ENCODE results near the gene SLC5A4. TPM values are rescaled to one million over a fixed set of nuclear protein-coding genes. Genes with fewer than 3 reads are reported as not detected.
"Not testable (repeated sequence)": the region's sequence is repeated elsewhere in the genome, so short reads cannot be mapped to it uniquely, and the experiment has no call there.

SLC5A4 gene
- total RNA-seq (2012; rRNA removed) = 0.25 TPM in 1 of 2 replicates, not detected in the other

DNA sequence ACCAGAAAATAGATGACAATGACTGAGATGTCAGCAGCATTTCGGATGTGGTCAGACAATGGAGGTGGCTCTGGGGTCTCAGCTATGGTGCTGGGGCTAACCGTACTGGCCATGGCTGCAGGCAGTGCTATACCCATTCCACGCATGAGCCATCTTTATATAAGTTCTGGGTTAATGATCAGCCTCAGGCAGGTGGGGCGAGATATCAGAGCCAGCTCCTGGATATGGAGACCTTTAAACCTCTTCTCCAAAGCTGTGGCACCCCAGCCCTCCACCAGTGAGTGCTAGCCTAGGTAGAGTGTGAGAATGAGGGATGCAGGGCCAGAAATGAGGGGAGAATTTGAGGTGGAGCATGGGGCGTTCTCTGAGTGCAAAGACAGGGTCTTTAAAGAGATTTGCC is at the start of gene SLC5A4:
TSS of gene SLC5A4 (minus strand) at position 131 of the 400 bp plus-strand sequence. CDS start at position 113, 18 bp downstream.
- H3K9me3 ChIP-seq (replicated peaks; ENCODE audit: low read length) = no peaks in the 10 kb centered on the region
- no peaks in the 10 kb centered on the region for H3K27me3 ChIP-seq (ENCODE audit: control insufficient read depth, insufficient read depth, low read length)
- H3K36me3 ChIP-seq (ENCODE audit: insufficient read depth, low read length) = no peaks in the 10 kb centered on the region
- H3K4me1 ChIP-seq (ENCODE audit: control insufficient read depth, insufficient read depth, low read length) = no peaks in the 10 kb centered on the region
- H3K4me3 ChIP-seq (ENCODE audit: low read length) = no peak within 1 kb of the TSS
- H3K9ac ChIP-seq (ENCODE audit: low read depth, low read length) = no peak within 1 kb of the TSS
- H3K4me2 ChIP-seq (ENCODE audit: low read length) = no peak within 1 kb of the TSS

DNA sequence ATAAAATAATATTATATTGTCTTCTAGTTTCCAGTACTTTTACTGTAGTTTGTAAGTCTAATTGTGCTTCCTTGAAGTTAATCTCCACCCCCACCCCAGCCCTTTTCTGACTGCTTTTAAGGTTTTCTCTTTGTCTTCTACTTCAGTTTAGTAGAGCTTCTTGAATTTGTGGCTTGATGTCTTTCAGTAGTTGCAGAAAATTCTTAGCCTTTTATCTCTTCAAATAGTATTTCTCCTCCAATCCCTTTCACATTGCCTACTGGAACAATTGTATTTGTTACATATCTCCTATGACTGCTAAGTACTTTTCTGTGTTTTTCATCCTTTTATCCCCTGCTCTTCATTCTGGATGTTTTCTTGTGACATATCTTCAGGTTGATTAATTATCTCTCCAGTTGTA is 38.8 kb upstream of the SLC5A4 start:
- not testable (repeated sequence) for H3K9ac ChIP-seq (ENCODE audit: low read depth, low read length); H3K4me3 ChIP-seq (ENCODE audit: low read length); H3K36me3 ChIP-seq (ENCODE audit: insufficient read depth, low read length); H3K4me2 ChIP-seq (ENCODE audit: low read length); H3K9me3 ChIP-seq (replicated peaks; ENCODE audit: low read length); H3K27me3 ChIP-seq (ENCODE audit: control insufficient read depth, insufficient read depth, low read length); H3K4me1 ChIP-seq (ENCODE audit: control insufficient read depth, insufficient read depth, low read length)

DNA sequence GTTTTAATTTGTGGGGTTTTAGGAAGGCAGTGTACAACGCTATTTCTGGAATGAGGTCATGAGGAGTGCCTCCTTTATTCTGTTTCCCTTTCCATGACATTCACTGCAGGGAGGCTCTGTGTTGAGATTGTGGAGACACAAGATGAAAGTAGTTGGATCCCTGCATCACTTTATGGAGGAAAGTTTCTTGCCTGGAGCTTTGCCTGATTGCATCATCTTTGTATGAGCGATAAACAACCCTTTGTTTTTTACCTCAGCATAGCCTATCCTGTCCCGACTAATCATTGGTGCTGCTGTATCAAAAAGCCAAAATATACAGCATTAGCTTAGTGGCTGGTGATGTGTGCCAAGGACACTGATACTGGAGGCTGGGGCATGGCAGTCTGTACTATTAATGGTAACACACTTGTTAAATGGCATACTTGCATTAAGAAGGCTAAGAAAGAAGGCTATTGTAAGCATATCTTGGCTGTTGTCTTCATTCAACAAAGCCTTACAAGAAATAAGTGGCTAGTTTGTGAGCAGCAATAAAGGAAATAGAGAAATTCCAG is 31.2 kb upstream of the SLC5A4 start:
- Histone ChIP-seq H3K9me3 (replicated peaks; ENCODE audit: low read length) (no peaks in the 10 kb centered on the region), H3K4me3 (ENCODE audit: low read length) (no peak overlapping the region), H3K4me2 (ENCODE audit: low read length) (no peak overlapping the region), H3K27me3 (ENCODE audit: control insufficient read depth, insufficient read depth, low read length) (peaks cover 4% of the 10 kb centered on the region), H3K9ac (ENCODE audit: low read depth, low read length) (no peak overlapping the region), H3K36me3 (ENCODE audit: insufficient read depth, low read length) (no peaks in the 10 kb centered on the region), H3K4me1 (ENCODE audit: control insufficient read depth, insufficient read depth, low read length) (no peaks in the 10 kb centered on the region)

DNA sequence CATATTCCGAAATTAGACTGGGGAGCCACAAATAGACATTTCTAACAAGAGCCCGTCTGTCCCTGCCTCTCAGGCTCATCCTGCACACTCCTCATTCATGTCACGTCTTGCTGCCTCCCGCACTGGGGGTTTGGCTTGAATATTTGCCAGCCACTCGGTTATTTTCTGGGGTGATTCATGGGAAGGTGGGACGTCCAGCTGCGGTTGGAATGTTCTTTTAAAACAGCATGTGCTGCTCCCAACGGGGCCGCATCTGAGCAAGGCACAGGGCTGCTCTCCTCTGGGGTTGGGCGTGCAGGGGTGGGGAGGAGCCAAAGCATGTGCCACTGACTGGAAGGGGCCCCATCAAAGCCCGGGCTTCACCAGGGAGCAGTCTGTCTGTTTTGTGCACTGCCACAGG is 25.9 kb upstream of the SLC5A4 start:
- Histone ChIP-seq H3K9me3 (replicated peaks; ENCODE audit: low read length) (no peaks in the 10 kb centered on the region), H3K27me3 (ENCODE audit: control insufficient read depth, insufficient read depth, low read length) (peaks cover 11% of the 10 kb centered on the region), H3K9ac (ENCODE audit: low read depth, low read length) (no peak overlapping the region), H3K4me2 (ENCODE audit: low read length) (no peak overlapping the region), H3K36me3 (ENCODE audit: insufficient read depth, low read length) (no peaks in the 10 kb centered on the region), H3K4me3 (ENCODE audit: low read length) (no peak overlapping the region), H3K4me1 (ENCODE audit: control insufficient read depth, insufficient read depth, low read length) (no peaks in the 10 kb centered on the region)

DNA sequence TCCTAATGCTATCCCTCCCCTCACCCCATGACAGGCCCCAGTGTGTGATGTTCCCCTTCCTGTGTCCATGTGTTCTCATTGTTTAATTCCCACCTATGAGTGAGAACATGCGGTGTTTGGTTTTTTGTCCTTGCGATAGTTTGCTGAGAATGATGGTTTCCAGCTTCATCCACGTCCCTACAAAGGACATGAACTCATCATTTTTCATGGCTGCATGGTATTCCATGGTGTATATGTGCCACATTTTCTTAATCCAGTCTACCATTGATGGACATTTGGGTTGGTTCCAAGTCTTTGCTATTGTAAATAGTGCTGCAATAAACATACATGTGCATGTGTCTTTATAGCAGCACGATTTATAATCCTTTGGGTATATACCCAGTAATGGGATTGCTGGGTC is 20.2 kb upstream of the SLC5A4 start:
- H3K4me2 ChIP-seq (ENCODE audit: low read length); H3K36me3 ChIP-seq (ENCODE audit: insufficient read depth, low read length); H3K4me1 ChIP-seq (ENCODE audit: control insufficient read depth, insufficient read depth, low read length); H3K27me3 ChIP-seq (ENCODE audit: control insufficient read depth, insufficient read depth, low read length); H3K4me3 ChIP-seq (ENCODE audit: low read length); H3K9ac ChIP-seq (ENCODE audit: low read depth, low read length); H3K9me3 ChIP-seq (replicated peaks; ENCODE audit: low read length): not testable (repeated sequence)

DNA sequence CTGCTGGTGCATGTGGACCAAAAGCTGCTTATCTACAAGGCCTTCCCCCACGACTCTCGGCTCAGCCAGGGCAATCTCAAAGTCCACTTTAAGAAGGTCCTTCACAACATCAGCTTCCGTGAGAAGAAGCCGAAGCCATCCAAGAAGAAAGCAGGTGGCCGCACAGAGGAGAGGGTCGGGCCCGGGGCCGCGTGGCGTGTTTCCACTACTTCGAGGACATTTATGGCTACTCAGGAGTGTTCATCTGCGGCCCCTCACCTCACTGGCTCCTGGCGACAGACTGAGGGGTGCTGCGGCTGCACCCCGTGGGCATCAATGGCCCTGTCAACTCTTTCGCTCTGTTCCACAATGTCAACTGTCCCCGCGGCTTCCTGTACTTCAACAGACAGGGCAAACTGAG is 16.2 kb upstream of the SLC5A4 start:
- Histone ChIP-seq H3K4me2 (ENCODE audit: low read length) (no peak overlapping the region), H3K9ac (ENCODE audit: low read depth, low read length) (no peak overlapping the region), H3K4me1 (ENCODE audit: control insufficient read depth, insufficient read depth, low read length) (no peaks in the 10 kb centered on the region), H3K27me3 (ENCODE audit: control insufficient read depth, insufficient read depth, low read length) (peaks cover 5% of the 10 kb centered on the region), H3K36me3 (ENCODE audit: insufficient read depth, low read length) (no peaks in the 10 kb centered on the region), H3K9me3 (replicated peaks; ENCODE audit: low read length) (no peaks in the 10 kb centered on the region), H3K4me3 (ENCODE audit: low read length) (no peak overlapping the region)

DNA sequence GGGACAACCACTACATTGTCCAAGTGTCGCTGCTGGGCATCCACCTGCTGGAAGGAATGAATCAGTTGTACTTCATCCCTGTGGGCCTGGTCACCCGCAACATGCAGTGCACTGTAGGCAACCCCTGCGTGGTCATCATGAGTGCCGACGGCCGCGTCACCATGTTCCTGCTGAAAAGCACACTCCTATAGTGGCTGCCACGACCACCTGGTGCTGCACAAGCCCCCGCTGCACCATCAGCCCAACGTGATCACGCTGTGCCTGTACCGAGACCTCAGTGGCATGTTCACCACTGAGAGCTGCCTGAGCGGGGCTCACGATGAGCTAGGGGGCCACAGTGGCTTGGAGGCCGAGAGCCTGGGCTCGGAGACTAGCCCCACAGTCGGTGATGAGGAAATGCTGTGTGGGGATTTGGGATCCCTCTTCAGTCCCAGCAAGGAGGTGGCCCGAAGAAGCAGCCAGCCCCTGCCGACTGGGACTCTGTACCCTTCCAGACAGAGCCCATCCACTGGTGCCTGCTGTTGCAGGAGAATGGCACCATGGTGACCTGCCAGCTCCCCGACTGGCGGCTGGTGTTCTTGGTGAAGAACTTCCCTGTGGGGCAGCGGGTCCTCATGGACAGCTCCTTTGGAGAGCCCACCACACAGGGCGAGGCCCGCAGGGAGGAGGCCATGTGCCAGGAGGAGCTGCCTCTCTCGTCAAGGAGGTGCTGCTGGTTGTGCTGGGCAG is 15.7 kb upstream of the SLC5A4 start:
- H3K9ac ChIP-seq (ENCODE audit: low read depth, low read length) = no peak overlapping the region
- no peaks in the 10 kb centered on the region for H3K4me1 ChIP-seq (ENCODE audit: control insufficient read depth, insufficient read depth, low read length)
- H3K9me3 ChIP-seq (replicated peaks; ENCODE audit: low read length) = no peaks in the 10 kb centered on the region
- H3K4me3 ChIP-seq (ENCODE audit: low read length) = no peak overlapping the region
- H3K36me3 ChIP-seq (ENCODE audit: insufficient read depth, low read length) = no peaks in the 10 kb centered on the region
- H3K27me3 ChIP-seq (ENCODE audit: control insufficient read depth, insufficient read depth, low read length) = peaks cover 5% of the 10 kb centered on the region
- no peak overlapping the region for H3K4me2 ChIP-seq (ENCODE audit: low read length)

DNA sequence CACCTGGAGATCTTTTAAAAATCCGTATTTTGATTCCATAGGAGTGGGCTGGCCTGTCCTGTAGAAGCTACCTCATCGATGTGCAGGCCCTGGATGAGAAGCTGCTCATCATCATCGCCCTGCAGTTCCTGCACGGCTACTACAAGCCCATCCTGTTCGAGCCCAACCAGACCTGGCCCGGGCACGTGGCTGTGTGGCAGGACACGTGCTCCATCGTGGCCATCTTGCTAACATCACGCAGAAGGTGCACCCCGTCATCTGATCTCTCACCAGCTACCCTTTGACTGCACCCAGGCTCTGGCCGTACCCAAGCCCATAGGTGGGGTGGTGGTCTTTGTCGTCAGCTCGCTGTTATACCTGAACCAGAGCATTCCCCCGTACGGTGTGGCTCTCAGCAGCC is 14.2 kb upstream of the SLC5A4 start:
- peaks cover 5% of the 10 kb centered on the region for H3K27me3 ChIP-seq (ENCODE audit: control insufficient read depth, insufficient read depth, low read length)
- H3K36me3 ChIP-seq (ENCODE audit: insufficient read depth, low read length) = no peaks in the 10 kb centered on the region
- no peak overlapping the region for H3K4me3 ChIP-seq (ENCODE audit: low read length)
- no peaks in the 10 kb centered on the region for H3K4me1 ChIP-seq (ENCODE audit: control insufficient read depth, insufficient read depth, low read length)
- H3K9ac ChIP-seq (ENCODE audit: low read depth, low read length) = no peak overlapping the region
- no peaks in the 10 kb centered on the region for H3K9me3 ChIP-seq (replicated peaks; ENCODE audit: low read length)
- no peak overlapping the region for H3K4me2 ChIP-seq (ENCODE audit: low read length)

DNA sequence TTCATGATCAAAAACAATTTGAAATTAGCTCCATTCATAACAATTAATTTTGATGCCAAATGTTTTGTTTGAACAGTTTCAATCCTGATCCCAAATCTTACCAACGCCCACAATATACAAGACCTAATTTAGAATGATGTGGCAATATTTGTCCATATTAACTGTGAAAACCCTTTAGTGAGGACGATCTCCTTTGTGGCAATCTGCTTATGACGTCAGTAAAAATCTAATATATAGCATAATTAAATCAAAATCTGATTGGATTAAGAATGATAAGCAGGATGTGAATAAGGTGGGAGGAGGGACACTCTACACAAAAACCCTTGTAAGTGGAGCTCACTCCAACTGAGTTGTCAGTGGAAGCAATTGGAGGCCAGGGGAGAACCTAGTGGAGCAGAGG is 11.9 kb upstream of the SLC5A4 start:
- Histone ChIP-seq H3K4me1 (ENCODE audit: control insufficient read depth, insufficient read depth, low read length) (no peaks in the 10 kb centered on the region), H3K9me3 (replicated peaks; ENCODE audit: low read length) (no peaks in the 10 kb centered on the region), H3K36me3 (ENCODE audit: insufficient read depth, low read length) (no peaks in the 10 kb centered on the region), H3K4me3 (ENCODE audit: low read length) (no peak overlapping the region), H3K9ac (ENCODE audit: low read depth, low read length) (no peak overlapping the region), H3K27me3 (ENCODE audit: control insufficient read depth, insufficient read depth, low read length) (peaks cover 5% of the 10 kb centered on the region), H3K4me2 (ENCODE audit: low read length) (no peak overlapping the region)

DNA sequence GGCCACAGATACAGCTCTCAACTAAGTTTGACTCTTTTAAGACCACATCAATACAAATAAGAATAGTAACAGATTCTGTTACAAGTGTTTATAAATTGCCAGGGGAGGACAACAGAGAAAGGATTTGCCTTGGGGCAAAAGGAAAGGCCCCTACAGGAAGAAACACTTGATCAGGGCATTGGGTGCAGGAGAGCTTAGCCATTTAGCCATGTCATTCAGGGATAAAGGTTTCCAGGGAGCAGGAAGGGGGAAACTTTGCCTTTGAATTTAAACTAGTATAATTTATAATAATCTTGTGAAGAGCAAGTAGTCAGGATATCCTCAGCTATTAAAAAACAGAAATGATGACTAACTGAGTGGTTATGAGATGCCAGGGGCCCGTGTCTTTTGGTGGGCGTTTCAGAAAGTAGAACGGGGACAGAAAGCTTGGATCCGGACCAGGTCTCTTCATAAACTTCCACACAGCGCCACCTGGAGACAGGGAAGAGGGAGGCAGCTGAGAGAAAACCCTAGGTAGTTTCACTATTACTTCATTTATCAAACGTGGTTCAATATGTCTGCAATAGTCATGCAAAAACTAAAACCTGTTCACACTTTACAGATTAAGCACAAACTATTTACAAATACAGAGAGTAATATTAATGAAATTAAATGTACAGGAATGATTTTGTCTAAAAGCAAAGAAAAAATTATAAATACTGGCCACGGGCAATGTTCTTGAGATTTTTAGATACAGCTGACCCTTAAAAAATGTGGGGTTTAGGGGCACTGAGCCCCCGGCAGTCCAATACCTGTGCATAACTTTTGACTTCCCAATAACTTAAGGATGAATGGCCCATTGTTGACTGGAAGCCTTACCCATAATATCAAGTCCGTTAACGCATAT is 11.0 kb upstream of the SLC5A4 start:
- Histone ChIP-seq H3K4me2 (ENCODE audit: low read length) (peak overlapping the region; percentile 70), H3K27me3 (ENCODE audit: control insufficient read depth, insufficient read depth, low read length) (peaks cover 5% of the 10 kb centered on the region), H3K36me3 (ENCODE audit: insufficient read depth, low read length) (no peaks in the 10 kb centered on the region), H3K4me1 (ENCODE audit: control insufficient read depth, insufficient read depth, low read length) (no peaks in the 10 kb centered on the region), H3K9me3 (replicated peaks; ENCODE audit: low read length) (no peaks in the 10 kb centered on the region), H3K4me3 (ENCODE audit: low read length) (peak overlapping the region; percentile 43), H3K9ac (ENCODE audit: low read depth, low read length) (no peak overlapping the region)

DNA sequence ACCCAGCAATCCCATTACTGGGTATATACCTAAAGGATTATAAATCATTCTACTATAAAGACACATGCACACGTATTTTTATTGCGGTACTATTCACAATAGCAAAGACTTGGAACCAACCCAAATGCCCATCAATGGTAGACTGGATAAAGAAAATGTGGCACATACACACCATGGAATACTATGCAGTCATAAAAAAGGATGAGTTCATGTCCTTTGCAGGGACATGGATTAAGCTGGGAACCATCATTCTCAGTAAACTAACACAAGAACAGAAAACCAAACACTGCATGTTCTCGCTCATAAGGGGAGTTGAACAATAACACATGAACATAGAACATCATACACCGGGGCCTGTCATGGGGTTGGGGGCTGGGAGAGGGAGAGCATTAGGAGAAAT is 8.5 kb upstream of the SLC5A4 start:
- H3K36me3 ChIP-seq (ENCODE audit: insufficient read depth, low read length); H3K9ac ChIP-seq (ENCODE audit: low read depth, low read length); H3K4me1 ChIP-seq (ENCODE audit: control insufficient read depth, insufficient read depth, low read length); H3K27me3 ChIP-seq (ENCODE audit: control insufficient read depth, insufficient read depth, low read length); H3K4me2 ChIP-seq (ENCODE audit: low read length); H3K4me3 ChIP-seq (ENCODE audit: low read length); H3K9me3 ChIP-seq (replicated peaks; ENCODE audit: low read length): not testable (repeated sequence)

All from skeletal muscle satellite cell (primary cell).